Measurements from ENCODE around the gene ALDOC.
"Not testable (repeated sequence)": the region's sequence is repeated elsewhere in the genome, so short reads cannot be mapped to it uniquely, and the experiment has no call there.

Gene ALDOC

GRCh38 chr17:28584434-28584833 is 7.7 kb upstream of the ALDOC start:
- in situ Hi-C loops (cut with MboI; ENCODE audit: low sequenced_read_pairs) = no loop called here

- in situ Hi-C loops (cut with MboI; ENCODE audit: low sequenced_read_pairs) = no loop called here
These were observed 5.8 kb upstream of the ALDOC start for GRCh38 chr17:28582513-28582912.

- in situ Hi-C loops (cut with MboI; ENCODE audit: low sequenced_read_pairs) = no loop called here
These were observed 4.3 kb upstream of the ALDOC start for GRCh38 chr17:28580959-28581358.

GRCh38 chr17:28579526-28579925 is 2.8 kb upstream of the ALDOC start:
- in situ Hi-C loops (cut with MboI; ENCODE audit: low sequenced_read_pairs) = no loop called here

GRCh38 chr17:28578246-28579195 is 1.8 kb upstream of the ALDOC start:
- in situ Hi-C loops (cut with MboI; ENCODE audit: low sequenced_read_pairs) = no loop called here

- in situ Hi-C loops (cut with MboI; ENCODE audit: low sequenced_read_pairs) = no loop called here
These were observed 750 bp upstream of the ALDOC start for GRCh38 chr17:28577466-28577824.

GRCh38 chr17:28576016-28576415 is 679 bp downstream of the ALDOC start:
- in situ Hi-C loops (cut with MboI; ENCODE audit: low sequenced_read_pairs) = not testable (repeated sequence)

- in situ Hi-C loops (cut with MboI; ENCODE audit: low sequenced_read_pairs) = no loop called here
These were observed 1.4 kb downstream of the ALDOC start for GRCh38 chr17:28575126-28575795.

GRCh38 chr17:28574526-28574925 is 2.2 kb downstream of the ALDOC start:
- in situ Hi-C loops (cut with MboI; ENCODE audit: low sequenced_read_pairs) = no loop called here

GRCh38 chr17:28573966-28574480 is 2.7 kb downstream of the ALDOC start:
- in situ Hi-C loops (cut with MboI; ENCODE audit: low sequenced_read_pairs) = no loop called here

GRCh38 chr17:28573521-28573920 is 3.2 kb downstream of the ALDOC start:
- in situ Hi-C loops (cut with MboI; ENCODE audit: low sequenced_read_pairs) = no loop called here

- in situ Hi-C loops (cut with MboI; ENCODE audit: low sequenced_read_pairs) = no loop called here
These were observed 3.7 kb downstream of the ALDOC start for GRCh38 chr17:28573040-28573380.

- in situ Hi-C loops (cut with MboI; ENCODE audit: low sequenced_read_pairs) = no loop called here
These were observed 4.2 kb downstream of the ALDOC start for GRCh38 chr17:28572259-28573039.

GRCh38 chr17:28571361-28572122 is 5.2 kb downstream of the ALDOC start, which contains the start of gene PIGS:
PIGS (minus strand) TSS chr17:28571524; CDS start chr17:28571496, 28 bp downstream.
- in situ Hi-C loops (cut with MboI; ENCODE audit: low sequenced_read_pairs) = no loop called here

- in situ Hi-C loops (cut with MboI; ENCODE audit: low sequenced_read_pairs) = no loop called here
These were observed 5.9 kb downstream of the ALDOC start for GRCh38 chr17:28570716-28571360.

GRCh38 chr17:28569446-28569845 is 7.2 kb downstream of the ALDOC start:
- in situ Hi-C loops (cut with MboI; ENCODE audit: low sequenced_read_pairs) = no loop called here

- in situ Hi-C loops (cut with MboI; ENCODE audit: low sequenced_read_pairs) = no loop called here
These were observed 9.1 kb downstream of the ALDOC start for GRCh38 chr17:28567604-28568003.

- in situ Hi-C loops (cut with MboI; ENCODE audit: low sequenced_read_pairs) = no loop called here
These were observed 13.2 kb downstream of the ALDOC start for GRCh38 chr17:28563475-28563874.

GRCh38 chr17:28555022-28555421 is 21.7 kb downstream of the ALDOC start:
- in situ Hi-C loops (cut with MboI; ENCODE audit: low sequenced_read_pairs) = no loop called here

GRCh38 chr17:28554565-28554964 is 22.1 kb downstream of the ALDOC start:
- in situ Hi-C loops (cut with MboI; ENCODE audit: low sequenced_read_pairs) = no loop called here

Data from hTERT RPE-1 (cell line).